ENCODE data around the gene CTSE. TPM values are rescaled to one million over a fixed set of nuclear protein-coding genes. Genes with fewer than 3 reads are reported as not detected.
"Not testable (repeated sequence)": the region's sequence is repeated elsewhere in the genome, so short reads cannot be mapped to it uniquely, and the experiment has no call there.

Gene CTSE
- polyA plus RNA-seq (2014; cell fraction: cytosol; rRNA removed), result not detected in 2 replicates
- polyA plus RNA-seq (2014; cell fraction: nucleus; rRNA removed), result not detected in 2 replicates

- DNase-seq (ENCODE audit: low spot score), result no peak
Observed at GRCh38 chr1:206023695-206024094, at the start of gene CTSE. CTSE (minus strand) TSS chr1:206023895; CDS start chr1:206023791, 104 bp downstream.

- no peak for DNase-seq (ENCODE audit: low spot score)
Observed at GRCh38 chr1:206070627-206071304, 47.1 kb upstream of the CTSE start.

GRCh38 chr1:206068314-206068713 is 44.6 kb upstream of the CTSE start:
- DNase-seq (ENCODE audit: low spot score), result no peak

GRCh38 chr1:206067486-206068227 is 44.0 kb upstream of the CTSE start:
- no peak for DNase-seq (ENCODE audit: low spot score)

- DNase-seq (ENCODE audit: low spot score), result no peak
Observed at GRCh38 chr1:206066479-206067171, 42.9 kb upstream of the CTSE start.

- no peak for DNase-seq (ENCODE audit: low spot score)
Observed at GRCh38 chr1:206065547-206066145, 42.0 kb upstream of the CTSE start.

GRCh38 chr1:206064501-206064900 is 40.8 kb upstream of the CTSE start:
- not testable (repeated sequence) for DNase-seq (ENCODE audit: low spot score)

GRCh38 chr1:206064001-206064400 is 40.3 kb upstream of the CTSE start:
- DNase-seq (ENCODE audit: low spot score), result not testable (repeated sequence)

- no peak for DNase-seq (ENCODE audit: low spot score)
Observed at GRCh38 chr1:206062464-206062863, 38.8 kb upstream of the CTSE start.

- no peak for DNase-seq (ENCODE audit: low spot score)
Observed at GRCh38 chr1:206060844-206061243, 37.1 kb upstream of the CTSE start.

- DNase-seq (ENCODE audit: low spot score), result no peak
Observed at GRCh38 chr1:206059355-206059915, 35.7 kb upstream of the CTSE start.

GRCh38 chr1:206058927-206059292 is 35.2 kb upstream of the CTSE start:
- no peak for DNase-seq (ENCODE audit: low spot score)

GRCh38 chr1:206058289-206058926 is 34.7 kb upstream of the CTSE start:
- not testable (repeated sequence) for DNase-seq (ENCODE audit: low spot score)

GRCh38 chr1:206055639-206056323 is 32.1 kb upstream of the CTSE start:
- not testable (repeated sequence) for DNase-seq (ENCODE audit: low spot score)

- DNase-seq (ENCODE audit: low spot score), result not testable (repeated sequence)
Observed at GRCh38 chr1:206055069-206055625, 31.5 kb upstream of the CTSE start.

- not testable (repeated sequence) for DNase-seq (ENCODE audit: low spot score)
Observed at GRCh38 chr1:206053616-206054015, 29.9 kb upstream of the CTSE start.

GRCh38 chr1:206052919-206053610 is 29.4 kb upstream of the CTSE start, which contains the start of gene RHEX:
RHEX (plus strand) TSS chr1:206053173; CDS start chr1:206097829, 44,656 bp downstream.
- not testable (repeated sequence) for DNase-seq (ENCODE audit: low spot score)

GRCh38 chr1:206052231-206052865 is 28.7 kb upstream of the CTSE start:
- DNase-seq (ENCODE audit: low spot score), result not testable (repeated sequence)
